OCI-LY3 (cell line): Measurements from ENCODE around the gene CTAGE9.

Experiments
- H2AFZ ChIP-seq: fragments of 200-600, 300-600 bp; shearing (Covaris generic); 2 replicates; pipeline ENCODE4 v1.6.0; 2014; ENCODE audit warnings: antibody characterized with exemption, low read depth, low read length
- H3K27ac ChIP-seq: fragments of 200-600, 300-600 bp; sonication (generic); 2 replicates; pipeline ENCODE4 v1.5.1; 2014; ENCODE audit warnings: mild to moderate bottlenecking, low read length, moderate library complexity, mixed read lengths
- H3K27me3 ChIP-seq: fragments of 200-600, 300-600 bp; sonication (generic); 2 replicates; pipeline ENCODE4 v1.6.1; 2014; ENCODE audit warnings: low read depth, low read length, mixed read lengths
- H3K36me3 ChIP-seq: fragments of 200-600, 300-600 bp; sonication (generic); replicated peaks from 2 replicates; pipeline ENCODE3; 2014; ENCODE audit warnings: low read depth, low read length, mixed read lengths
- H3K4me1 ChIP-seq: fragments of 300-600, 200-600 bp; sonication (generic); 2 replicates; pipeline ENCODE4 v1.6.1; 2014; ENCODE audit warnings: low read length, mixed read lengths
- H3K4me2 ChIP-seq: fragments of 200-600, 300-600 bp; sonication (generic); 2 replicates; pipeline ENCODE4 v1.6.1; 2014; ENCODE audit warnings: low read length, mixed read lengths
- H3K4me3 ChIP-seq: fragments of 300-600, 200-600 bp; sonication (generic); 2 replicates; pipeline ENCODE4 v1.5.1; 2014; ENCODE audit warnings: antibody characterized with exemption, mild to moderate bottlenecking, low read length, moderate library complexity
- H3K79me2 ChIP-seq: fragments of 300-600, 200-600 bp; shearing (Covaris generic); 2 replicates; pipeline ENCODE4 v1.6.1; 2014; ENCODE audit warnings: mild to moderate bottlenecking, low read length, mixed read lengths
- H3K9ac ChIP-seq: fragments of 300-600, 200-600 bp; shearing (Covaris generic); 2 replicates; pipeline ENCODE4 v1.6.0; 2014; ENCODE audit warnings: mild to moderate bottlenecking, low read length, moderate library complexity
- H3K9me3 ChIP-seq: fragments of 200-600, 300-600 bp; shearing (Covaris generic); 2 replicates; pipeline ENCODE4 v1.6.1; 2014; ENCODE audit warnings: low read length, mixed read lengths; ENCODE audit not compliant: insufficient read depth
- H4K20me1 ChIP-seq: fragments of 200-600, 300-600 bp; sonication (generic); 2 replicates; pipeline ENCODE4 v1.6.1; 2016; ENCODE audit warnings: low read length, mixed read lengths; ENCODE audit not compliant: insufficient read depth
- EZH2phosphoT487 ChIP-seq: fragments of 200-600 bp; shearing (Covaris generic); IDR thresholded peaks from 2 replicates; pipeline ENCODE4 v1.6.1; 2018; ENCODE audit warnings: antibody characterized with exemption, mixed run types, low read depth
- TF ChIP-seq, protein P1 (sequence below): fragments of 200-600, 300-600 bp; sonication (generic); IDR thresholded peaks from 2 replicates; pipeline ENCODE4 v1.5.1; 2014; ENCODE audit warnings: antibody characterized with exemption, low read length, low read depth

CTAGE9 gene

DNA sequence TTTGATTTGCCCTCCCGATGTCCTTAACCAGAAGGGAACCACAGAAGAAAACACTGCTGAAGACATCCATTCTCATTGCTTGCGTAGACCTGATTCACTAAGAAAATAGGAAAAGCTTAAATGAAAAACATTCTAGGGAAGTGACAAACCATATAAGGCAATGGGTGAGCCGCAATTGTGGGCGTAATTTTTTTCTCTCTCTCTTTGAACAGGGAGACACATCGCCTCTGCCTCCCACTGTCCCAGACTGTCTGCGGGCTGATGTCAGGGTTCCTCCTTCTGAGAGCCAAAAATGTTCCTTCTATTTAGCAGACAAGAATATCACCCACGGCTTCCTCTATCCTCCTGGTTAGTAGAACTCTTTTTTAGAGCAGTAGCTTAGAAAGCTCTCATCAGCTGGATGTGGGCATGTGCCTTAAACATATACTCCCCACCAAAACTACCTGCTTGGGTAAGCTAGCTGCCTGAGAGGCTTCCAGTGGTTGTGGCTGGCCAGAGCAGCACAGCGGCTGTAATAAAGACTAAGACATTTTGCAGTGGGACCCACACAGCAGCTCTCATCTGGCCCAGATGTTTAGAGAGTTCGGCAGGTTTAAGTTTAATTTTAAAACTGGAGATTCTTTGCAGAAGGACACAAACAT, 22.7 kb upstream of the CTAGE9 start:
- TF ChIP-seq, protein P1, sequence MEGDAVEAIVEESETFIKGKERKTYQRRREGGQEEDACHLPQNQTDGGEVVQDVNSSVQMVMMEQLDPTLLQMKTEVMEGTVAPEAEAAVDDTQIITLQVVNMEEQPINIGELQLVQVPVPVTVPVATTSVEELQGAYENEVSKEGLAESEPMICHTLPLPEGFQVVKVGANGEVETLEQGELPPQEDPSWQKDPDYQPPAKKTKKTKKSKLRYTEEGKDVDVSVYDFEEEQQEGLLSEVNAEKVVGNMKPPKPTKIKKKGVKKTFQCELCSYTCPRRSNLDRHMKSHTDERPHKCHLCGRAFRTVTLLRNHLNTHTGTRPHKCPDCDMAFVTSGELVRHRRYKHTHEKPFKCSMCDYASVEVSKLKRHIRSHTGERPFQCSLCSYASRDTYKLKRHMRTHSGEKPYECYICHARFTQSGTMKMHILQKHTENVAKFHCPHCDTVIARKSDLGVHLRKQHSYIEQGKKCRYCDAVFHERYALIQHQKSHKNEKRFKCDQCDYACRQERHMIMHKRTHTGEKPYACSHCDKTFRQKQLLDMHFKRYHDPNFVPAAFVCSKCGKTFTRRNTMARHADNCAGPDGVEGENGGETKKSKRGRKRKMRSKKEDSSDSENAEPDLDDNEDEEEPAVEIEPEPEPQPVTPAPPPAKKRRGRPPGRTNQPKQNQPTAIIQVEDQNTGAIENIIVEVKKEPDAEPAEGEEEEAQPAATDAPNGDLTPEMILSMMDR: no peak
- Histone ChIP-seq H3K9ac (no peak overlapping the region), H3K4me2 (no peak overlapping the region), H4K20me1 (no peaks in the 10 kb centered on the region), H3K9me3 (no peaks in the 10 kb centered on the region), H3K4me1 (no peaks in the 10 kb centered on the region), H3K79me2 (no peaks in the 10 kb centered on the region), H3K36me3 (no peaks in the 10 kb centered on the region), H3K4me3 (no peak overlapping the region), H2AFZ (no peak overlapping the region), H3K27me3 (no peaks in the 10 kb centered on the region), H3K27ac (no peak overlapping the region)

DNA sequence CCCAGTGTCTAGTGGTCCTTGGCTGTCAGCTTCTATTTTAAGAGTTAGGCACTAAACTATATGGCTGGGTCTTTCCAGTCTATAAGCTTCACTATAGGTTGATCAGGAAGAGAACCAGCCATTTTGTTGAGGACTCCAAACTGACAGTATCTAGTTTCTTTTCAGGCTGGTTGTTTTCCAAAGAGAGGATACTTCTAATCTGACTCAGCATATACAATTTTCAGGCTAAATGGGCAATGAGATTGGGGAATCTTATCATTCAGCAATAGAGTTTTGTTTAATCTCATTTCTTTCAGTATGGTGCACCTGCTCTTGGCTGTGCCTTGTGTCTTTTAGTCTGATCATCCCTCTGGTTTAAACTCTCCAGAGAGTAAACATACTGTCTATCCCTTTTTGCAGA, 20.4 kb upstream of the CTAGE9 start:
- no peaks in the 10 kb centered on the region for H3K4me1 ChIP-seq
- no peaks in the 10 kb centered on the region for H3K79me2 ChIP-seq
- H2AFZ ChIP-seq: no peak overlapping the region
- no peaks in the 10 kb centered on the region for H4K20me1 ChIP-seq
- H3K27ac ChIP-seq: no peak overlapping the region
- no peak overlapping the region for H3K4me3 ChIP-seq
- H3K9ac ChIP-seq: no peak overlapping the region
- no peak overlapping the region for H3K4me2 ChIP-seq
- no peaks in the 10 kb centered on the region for H3K27me3 ChIP-seq
- no peaks in the 10 kb centered on the region for H3K36me3 ChIP-seq
- H3K9me3 ChIP-seq: no peaks in the 10 kb centered on the region
- TF ChIP-seq, protein P1: no peak
- no peak for TF ChIP-seq EZH2phosphoT487

DNA sequence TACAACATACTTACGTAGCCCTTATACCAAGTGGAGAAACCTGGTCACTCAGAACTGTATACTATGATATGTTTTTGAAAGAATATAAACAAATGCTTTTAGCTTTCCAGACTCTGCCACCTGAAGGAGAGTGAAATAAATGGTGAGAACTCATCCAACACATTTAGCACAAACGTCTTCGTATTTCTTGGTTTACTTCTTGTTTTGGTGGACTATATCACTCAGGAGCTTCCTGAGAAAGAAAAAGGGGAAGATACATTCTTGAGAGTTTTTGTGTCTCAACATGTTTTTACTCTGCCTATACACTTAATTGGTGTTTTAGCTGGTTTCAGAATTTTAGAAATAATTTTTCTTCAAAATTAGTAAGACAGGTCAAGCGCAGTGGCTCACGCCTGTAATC, 19.4 kb upstream of the CTAGE9 start:
- Histone ChIP-seq H3K4me3 (no peak overlapping the region), H3K79me2 (no peaks in the 10 kb centered on the region), H3K4me2 (no peak overlapping the region), H2AFZ (no peak overlapping the region), H3K4me1 (no peaks in the 10 kb centered on the region), H3K27me3 (no peaks in the 10 kb centered on the region), H4K20me1 (no peaks in the 10 kb centered on the region), H3K9me3 (no peaks in the 10 kb centered on the region), H3K9ac (no peak overlapping the region), H3K36me3 (no peaks in the 10 kb centered on the region), H3K27ac (no peak overlapping the region)
- no peak for TF ChIP-seq EZH2phosphoT487
- TF ChIP-seq, protein P1: no peak

DNA sequence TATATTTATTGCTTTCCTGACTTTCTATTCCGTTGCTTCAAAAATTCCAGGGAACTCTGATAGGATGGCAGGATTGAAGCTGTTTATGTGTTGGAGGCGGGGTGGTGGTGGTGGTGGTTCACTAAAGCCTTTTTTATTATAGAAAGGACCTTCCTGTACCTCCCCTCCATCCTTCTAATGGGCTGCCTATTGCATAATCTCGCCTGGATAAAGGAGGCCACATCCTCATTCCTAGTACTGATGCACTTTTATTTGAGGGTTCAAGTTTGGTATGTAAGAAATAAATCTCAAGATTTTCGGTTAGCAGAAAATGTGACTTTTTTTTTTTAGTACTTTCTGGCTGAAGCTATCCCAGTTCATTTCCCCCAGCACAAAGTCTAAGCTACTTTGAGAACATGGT, 18.7 kb upstream of the CTAGE9 start:
- no peak overlapping the region for H3K4me3 ChIP-seq
- no peaks in the 10 kb centered on the region for H3K36me3 ChIP-seq
- no peak overlapping the region for H2AFZ ChIP-seq
- TF ChIP-seq, protein P1: no peak
- no peak for TF ChIP-seq EZH2phosphoT487
- no peak overlapping the region for H3K27ac ChIP-seq
- H3K4me1 ChIP-seq: no peaks in the 10 kb centered on the region
- no peaks in the 10 kb centered on the region for H3K9me3 ChIP-seq
- H3K79me2 ChIP-seq: no peaks in the 10 kb centered on the region
- H4K20me1 ChIP-seq: no peaks in the 10 kb centered on the region
- H3K27me3 ChIP-seq: no peaks in the 10 kb centered on the region
- H3K4me2 ChIP-seq: no peak overlapping the region
- H3K9ac ChIP-seq: no peak overlapping the region
